Activated T-cell treated with anti-CD3 and anti-CD28 coated beads, Interleukin-2, amount 50 U/mL, for 4 hours (primary cell): Measurements from ENCODE around the gene HINT3. TPM values are rescaled to one million over a fixed set of nuclear protein-coding genes. Genes with fewer than 3 reads are reported as not detected.

ENCODE experiments used
- ATAC-seq, 2 donors: fragments of 200-7000 bp; cut with Tn5 transposase; one replicate each; pipeline ENCODE4 v1.10.0; 2021
- DNase-seq: peaks from one replicate; pipeline ENCODE4 v3.0.0-alpha.2; 2020
- H3K27me3 Mint-ChIP-seq: one replicate; pipeline ENCODE4 v1.8.0; 2021; ENCODE audit warnings: low read depth, mixed read lengths
- H3K36me3 Mint-ChIP-seq: one replicate; pipeline ENCODE4 v1.8.0; 2022; ENCODE audit warnings: mixed read lengths; ENCODE audit not compliant: insufficient read depth
- H3K4me1 Mint-ChIP-seq: one replicate; pipeline ENCODE4 v1.8.0; 2021; ENCODE audit warnings: low read depth, mixed read lengths
- H3K4me3 Mint-ChIP-seq: one replicate; pipeline ENCODE4 v1.8.0; 2021; ENCODE audit warnings: mild to moderate bottlenecking, moderate library complexity, mixed read lengths
- H3K9me3 Mint-ChIP-seq: one replicate; pipeline ENCODE4 v1.8.0; 2021; ENCODE audit warnings: mixed read lengths
- total RNA-seq, 3 donors: library from RNA; stranded (reverse); gene quantifications; one replicate each; pipeline ENCODE4 v1.2.1, GENCODE V29; 2021

HINT3 gene
- total RNA-seq, 3 donors from 2014 or later = 12.8 to 13.9 (median 13.7) TPM

DNA sequence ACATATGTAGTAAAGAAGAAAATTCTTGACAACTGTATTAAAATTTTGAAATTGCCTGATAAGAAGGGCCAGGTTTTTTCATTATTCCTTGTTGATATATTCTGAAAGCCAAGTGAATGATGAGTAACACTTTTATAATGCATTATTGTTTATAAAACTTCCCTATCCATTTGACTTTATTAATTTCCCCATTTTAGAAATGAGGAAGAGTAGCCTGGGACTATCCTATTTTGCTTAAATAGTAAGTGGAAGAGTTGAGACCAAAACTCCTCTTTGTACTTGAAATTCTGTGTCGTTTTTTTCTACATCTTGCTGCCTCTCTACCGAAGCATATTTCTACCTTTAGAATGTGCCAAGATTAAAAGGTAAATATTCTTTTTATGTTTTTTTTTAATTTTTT, 69.4 kb downstream of the HINT3 start:
- no peak overlapping the region for H3K4me3 Mint-ChIP-seq
- no peaks in the 10 kb centered on the region for H3K9me3 Mint-ChIP-seq
- no peaks in the 10 kb centered on the region for H3K4me1 Mint-ChIP-seq
- DNase-seq (no peak), ATAC-seq (no peak)
- no peaks in the 10 kb centered on the region for H3K27me3 Mint-ChIP-seq
- peaks cover 43% of the 10 kb centered on the region for H3K36me3 Mint-ChIP-seq

GRCh38 chr6:126027601-126028000, 71.0 kb downstream of the HINT3 start:
- Mint-ChIP-seq H3K9me3 (no peaks in the 10 kb centered on the region), H3K4me3 (no peak overlapping the region), H3K36me3 (peaks cover 44% of the 10 kb centered on the region), H3K27me3 (no peaks in the 10 kb centered on the region), H3K4me1 (no peaks in the 10 kb centered on the region)
- no peak for DNase-seq
- ATAC-seq = no peak

Other genes starting within 250 kb of the HINT3 start
- gene HEY2, start 207.1 kb upstream of the HINT3 start, total RNA-seq = under 1 TPM in 1 of 3 donors, not detected in 2; 0.10 TPM
- gene NCOA7, start 165.8 kb upstream of the HINT3 start, total RNA-seq = 10 to 100 TPM; 47.8 to 58.8 (median 57.8) TPM
- 10 to 100 TPM; 26.9 to 30.1 (median 29.2) TPM for gene TRMT11, start 29.8 kb downstream of the HINT3 start, total RNA-seq